ACHN (cell line): ENCODE measurements around the gene NFIX.

Experiments
- DNase-seq: peaks from one replicate; pipeline ENCODE4 v3.0.0-alpha.2; 2015
- in situ Hi-C: cut with HindIII; loops from 2 replicates; pipeline ENCODE4 v1.10.0; 2017; ENCODE audit warnings: low sequenced_read_pairs, low pct_ligation_motif_present, low pct_unique_long_range_greater_than_20kb

NFIX gene

GRCh38 chr19:13073263-13073662 is 78.0 kb downstream of the NFIX start:
- no peak for DNase-seq
- in situ Hi-C loops: no loop called here

GRCh38 chr19:13074378-13074777 is 79.1 kb downstream of the NFIX start:
- in situ Hi-C loops: no loop called here
- DNase-seq: no peak

DNA sequence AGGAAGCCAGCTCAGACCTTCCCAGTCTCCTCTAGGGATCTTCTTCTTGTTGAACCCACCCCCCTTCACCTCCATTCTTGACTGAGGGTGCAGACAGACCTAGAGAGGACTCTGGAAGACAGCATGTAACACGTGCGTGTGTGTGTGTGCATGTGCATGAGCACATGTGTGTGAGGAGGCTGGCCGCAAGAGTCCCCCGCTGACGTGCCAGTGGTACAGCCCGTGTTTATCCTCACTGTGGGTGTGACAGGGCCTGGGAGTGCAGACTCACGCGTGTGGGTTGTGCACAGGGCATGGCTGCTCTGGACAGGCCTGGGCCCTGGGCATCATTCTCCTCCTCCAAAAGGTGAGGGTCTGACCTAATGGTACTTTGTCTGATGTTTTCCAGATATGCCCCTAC is 81.0 kb downstream of the NFIX start:
- DNase-seq: no peak
- in situ Hi-C loops: no loop called here

DNA sequence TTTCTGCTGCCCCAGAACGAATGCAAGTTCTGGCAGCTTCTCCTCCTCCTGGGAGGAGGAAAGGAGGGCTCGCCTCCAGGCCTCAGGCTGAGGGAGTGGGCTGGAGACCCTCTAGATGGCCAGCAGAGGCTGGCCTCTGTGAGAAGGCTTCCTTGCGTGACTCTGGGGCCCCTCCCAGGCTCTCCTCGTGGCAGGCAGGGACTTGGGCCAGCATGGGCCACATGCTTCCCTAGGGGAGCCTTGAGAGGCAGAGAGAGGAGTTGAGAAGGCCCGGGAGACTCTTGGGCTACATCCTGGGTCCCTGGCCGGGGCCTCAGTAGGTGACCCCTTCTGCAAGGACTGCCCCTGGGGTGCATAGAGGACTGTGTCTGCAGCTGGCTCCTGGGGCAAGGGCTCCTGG is 81.5 kb downstream of the NFIX start:
- DNase-seq: no peak
- in situ Hi-C loops: no loop called here

- DNase-seq: no peak
- in situ Hi-C loops: no loop called here
These were observed 82.0 kb downstream of the NFIX start for GRCh38 chr19:13077240-13077639.

GRCh38 chr19:13078381-13078780 is 83.1 kb downstream of the NFIX start:
- no peak for DNase-seq
- in situ Hi-C loops: no loop called here

DNA sequence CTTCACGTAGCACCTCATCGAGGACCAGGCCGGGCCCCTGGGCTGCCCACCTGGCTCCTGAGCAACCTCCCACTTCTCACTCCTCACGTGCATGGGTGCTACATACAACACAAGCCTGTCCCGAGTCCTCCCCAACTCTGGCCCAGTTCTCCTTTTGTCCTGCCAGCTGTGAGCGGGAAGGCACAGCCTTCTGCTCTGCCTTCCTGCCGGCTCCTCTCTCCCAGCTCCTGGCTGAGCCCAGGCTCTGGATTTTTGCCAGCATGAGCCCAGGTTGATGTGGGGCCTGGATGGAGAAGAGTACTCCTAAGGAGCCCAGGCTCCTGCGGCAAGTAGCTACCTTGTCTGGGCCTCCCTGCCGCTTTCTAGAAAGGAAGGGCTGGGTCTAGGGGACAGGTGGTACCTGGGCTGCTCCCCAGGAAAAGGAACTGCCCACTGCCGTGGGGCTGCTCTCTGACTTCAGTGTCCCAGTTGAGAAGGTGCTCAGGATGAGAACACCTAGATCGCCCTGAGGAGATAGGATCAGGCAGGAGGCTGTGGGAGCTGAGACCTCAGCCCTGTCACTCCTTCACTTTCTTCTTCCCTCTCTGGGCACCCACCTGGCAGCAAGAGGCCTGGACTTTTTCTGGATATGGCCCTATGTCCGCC is 83.7 kb downstream of the NFIX start:
- in situ Hi-C loops: no loop called here
- no peak for DNase-seq

GRCh38 chr19:13079542-13079986 is 84.3 kb downstream of the NFIX start:
- in situ Hi-C loops: no loop called here
- DNase-seq: no peak

DNA sequence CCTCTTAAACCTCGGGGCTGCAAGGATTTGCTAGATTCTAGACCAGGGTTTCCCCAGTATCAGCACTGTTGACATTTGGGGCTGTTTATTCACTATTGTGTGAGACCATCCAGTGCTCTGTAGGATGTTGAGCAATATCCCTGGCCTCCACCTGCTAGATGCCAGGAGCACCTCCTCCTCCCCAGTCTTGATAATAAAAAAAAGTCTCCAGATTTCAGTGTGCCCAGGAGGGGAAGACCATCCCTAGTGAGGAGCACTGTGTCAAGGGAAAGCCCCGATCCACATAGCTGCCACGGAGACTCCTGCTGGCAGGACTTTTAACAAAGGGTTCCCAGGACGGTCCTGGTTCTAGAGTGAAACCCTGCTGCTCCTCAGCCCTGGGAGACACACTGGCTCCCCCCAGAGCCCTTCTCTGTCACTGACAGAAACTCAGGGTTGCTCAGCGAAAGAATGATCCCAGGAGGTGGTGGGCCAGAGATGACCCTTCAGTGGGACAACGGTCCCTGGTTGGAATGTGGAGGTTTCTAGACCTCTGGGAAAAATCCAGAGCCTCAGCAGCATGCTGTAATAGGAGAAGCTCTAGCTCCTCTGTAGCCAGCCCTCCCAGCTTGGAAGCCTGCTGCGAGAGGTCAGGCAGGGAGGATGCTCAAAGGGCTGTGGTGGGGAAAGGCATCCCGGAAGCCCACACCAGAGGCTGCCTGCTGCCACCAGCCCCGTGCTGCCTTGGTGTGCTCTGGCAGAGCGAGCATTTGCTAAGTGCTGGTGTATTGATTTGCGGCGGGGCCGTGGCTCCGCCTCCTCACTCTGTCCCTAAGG is 87.1 kb downstream of the NFIX start:
- in situ Hi-C loops: no loop called here
- no peak for DNase-seq

DNA sequence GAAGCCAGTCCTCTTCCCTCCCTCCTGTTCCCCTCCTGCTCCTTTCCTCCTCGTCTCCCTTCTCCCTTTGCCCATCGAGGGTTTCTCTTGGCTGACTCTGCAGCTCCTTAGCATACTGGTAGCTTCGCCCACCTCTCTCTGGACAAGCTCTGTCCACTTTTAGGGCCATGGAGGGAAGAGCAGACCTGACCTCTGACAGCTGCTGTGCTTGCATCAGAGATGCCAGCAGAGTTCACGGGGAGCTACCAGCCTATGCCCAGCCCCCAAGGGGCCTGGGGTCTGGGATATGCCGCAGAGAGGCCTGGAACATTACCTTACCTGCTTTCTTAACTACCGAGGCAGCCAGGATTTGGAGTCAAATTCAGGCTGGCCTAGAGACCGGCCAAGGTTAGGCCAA is 87.7 kb downstream of the NFIX start:
- in situ Hi-C loops: no loop called here
- no peak for DNase-seq

GRCh38 chr19:13083627-13084026 is 88.4 kb downstream of the NFIX start:
- no peak for DNase-seq
- in situ Hi-C loops: no loop called here

- in situ Hi-C loops: no loop called here
- no peak for DNase-seq
These were observed 90.4 kb downstream of the NFIX start for GRCh38 chr19:13085666-13086065.

DNA sequence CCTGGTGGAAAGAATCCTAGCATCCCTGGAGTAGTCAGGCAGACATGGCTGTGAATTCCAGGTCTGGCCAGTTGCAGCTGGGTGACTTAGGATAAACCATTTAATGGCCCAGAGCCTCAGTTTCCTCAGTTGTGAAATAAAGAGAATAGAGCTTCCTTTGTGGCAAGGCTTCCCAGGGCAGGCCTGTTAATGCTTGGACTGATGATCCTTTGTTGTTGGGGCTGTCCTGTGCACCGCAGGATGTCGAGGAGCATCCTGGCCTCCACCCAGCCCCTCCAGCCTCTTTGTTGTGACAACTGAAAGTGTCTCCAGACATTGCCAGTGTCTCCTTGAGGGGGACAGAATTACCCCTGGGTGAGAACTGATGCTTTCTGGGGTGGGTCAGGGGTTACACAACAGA is 91.1 kb downstream of the NFIX start:
- no peak for DNase-seq
- in situ Hi-C loops: no loop called here

DNA sequence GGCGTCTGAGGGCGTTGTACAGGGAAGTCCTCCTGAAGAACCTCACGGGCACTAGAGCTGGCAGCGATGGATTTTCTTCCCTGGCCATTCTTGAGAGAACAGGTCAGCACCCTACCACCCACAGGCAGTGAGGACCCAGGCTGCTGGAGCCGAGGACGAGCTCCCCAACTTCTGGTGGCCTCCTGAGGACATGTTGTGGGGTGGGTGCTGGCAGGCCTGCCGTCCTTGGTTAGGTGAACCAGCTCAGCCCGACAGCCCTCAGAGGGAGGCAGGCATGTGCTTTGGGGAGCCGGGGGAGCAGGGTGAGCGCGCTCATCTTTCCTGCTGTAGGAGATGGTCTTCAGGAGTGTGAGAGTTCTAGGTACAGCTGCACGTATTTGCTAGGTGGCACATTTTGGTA is 92.0 kb downstream of the NFIX start:
- no peak for DNase-seq
- in situ Hi-C loops: no loop called here

DNA sequence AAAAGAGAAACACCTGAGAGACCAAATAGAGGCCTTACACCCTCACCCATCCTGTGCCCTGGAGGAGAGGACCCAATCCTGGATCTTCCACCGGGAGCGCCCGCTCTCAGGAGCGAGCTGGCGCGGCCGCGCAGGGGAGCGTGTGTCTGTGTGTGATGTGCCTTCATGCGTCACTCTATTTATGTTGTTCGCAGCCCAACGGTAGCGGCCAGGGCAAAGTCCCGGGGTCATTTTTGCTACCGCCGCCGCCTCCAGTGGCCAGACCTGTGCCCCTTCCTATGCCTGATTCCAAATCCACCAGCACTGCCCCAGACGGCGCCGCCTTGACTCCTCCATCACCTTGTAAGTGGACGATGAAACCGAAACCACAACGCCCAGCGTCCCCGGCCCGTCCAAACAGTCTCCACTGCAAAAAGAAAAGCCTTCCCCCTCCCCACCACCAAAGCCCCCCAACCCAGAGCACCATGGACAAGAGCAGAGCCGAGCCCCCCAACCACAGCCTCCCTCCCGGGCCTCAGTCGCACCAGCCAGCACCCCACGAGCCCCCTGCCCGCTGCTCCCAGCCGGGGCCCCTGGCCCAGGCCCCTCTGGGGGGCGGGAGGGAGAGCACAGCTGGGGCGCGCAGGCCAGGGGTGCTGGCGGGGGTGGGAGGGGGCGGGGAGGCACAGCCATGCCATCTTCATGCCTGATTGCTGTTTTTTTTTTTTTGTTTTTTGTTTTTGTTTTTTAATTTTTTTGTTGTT is 92.7 kb downstream of the NFIX start:
- in situ Hi-C loops: no loop called here
- no peak for DNase-seq

- in situ Hi-C loops: no loop called here
- peak; percentile 21 for DNase-seq
These were observed 94.0 kb downstream of the NFIX start for GRCh38 chr19:13089139-13089856.

GRCh38 chr19:13089857-13090507 is 94.7 kb downstream of the NFIX start:
- in situ Hi-C loops: no loop called here
- DNase-seq: no peak

GRCh38 chr19:13090511-13091231 is 95.4 kb downstream of the NFIX start:
- DNase-seq: no peak
- in situ Hi-C loops: no loop called here
